A549 (cell line): ENCODE data around the gene AK3. TPM values are rescaled to one million over a fixed set of nuclear protein-coding genes. Genes with fewer than 3 reads are reported as not detected.

ENCODE experiments used
- ATAC-seq, 2 experiments: fragments of 200-7000 bp in 1 of 2; fragments of >200 bp in 1 of 2; cut with Nextera tagmentation in 1 of 2; cut with Tn5 transposase in 1 of 2; 3 replicates each; pipeline versions ENCODE4 v1.8.0 to v1.9.1; 2018 to 2020; ENCODE audit warnings: mild to moderate bottlenecking in 1 of 2, moderate library complexity in 1 of 2
- CTCF ChIA-PET: fragments of 300-600 bp; sonication (Branson Sonifier 250); formaldehyde crosslinking; extraction: SDS; loops from one replicate; lab custom pipeline; 2021; ENCODE audit warnings: antibody characterized with exemption, inconsistent platforms; lab: Yijun Ruan, JAX
- POLR2A ChIA-PET: fragments of 350-600 bp; formaldehyde crosslinking; extraction: SDS; loops from one replicate; lab custom pipeline; 2021; ENCODE audit warnings: antibody characterized with exemption, inconsistent platforms; lab: Yijun Ruan, JAX
- DNase-seq, 2 experiments: peaks; one replicate each; pipeline versions ENCODE4 v3.0.0 to v3.0.0-alpha.2; 2011 to 2016; ENCODE audit warnings: low read depth in 1 of 2, low spot score in 1 of 2
- FAIRE-seq: peaks from 2 replicates; lab custom pipeline; 2011; peaks lifted over from hg19 to GRCh38; lab: Jason Lieb, UNC
- H3K27ac ChIP-seq, 2 experiments: fragments of >200 bp; sonication (Bioruptor Twin); formaldehyde crosslinking; 3 replicates each; pipeline ENCODE4 v1.5.1; 2016 to 2017
- H3K4me1 ChIP-seq: fragments of >200 bp; sonication (Bioruptor Twin); formaldehyde crosslinking; 3 replicates; pipeline ENCODE4 v1.6.1; 2016
- H3K4me2 ChIP-seq: fragments of >200 bp; sonication (Bioruptor Twin); formaldehyde crosslinking; 3 replicates; pipeline ENCODE4 v1.6.1; 2016
- H3K4me3 ChIP-seq: fragments of >200 bp; sonication (Bioruptor Twin); formaldehyde crosslinking; 3 replicates; pipeline ENCODE4 v1.5.1; 2016
- H3K9me3 ChIP-seq: fragments of >200 bp; sonication (Bioruptor Twin); formaldehyde crosslinking; 3 replicates; pipeline ENCODE4 v1.6.1; 2016
- CBX8 ChIP-seq: fragments of 200-600 bp; sonication (generic); IDR thresholded peaks from 2 replicates; pipeline ENCODE4 v1.6.1; 2016
- CEBPB ChIP-seq, 2 experiments: fragments of >200 bp in 1 of 2; sonication (Bioruptor Twin) in 1 of 2; formaldehyde crosslinking in 1 of 2; IDR thresholded peaks; 2 replicates each; pipeline ENCODE4 v1.6.1; 2012 to 2016
- EHF ChIP-seq: fragments of 250-450 bp; sonication (Bioruptor Pico); IDR thresholded peaks from 2 replicates; pipeline ENCODE4 v1.5.0; 2020; ENCODE audit warnings: mild to moderate bottlenecking
- FOSB ChIP-seq: fragments of 250-450 bp; sonication (Bioruptor Pico); IDR thresholded peaks from 2 replicates; pipeline ENCODE4 v1.5.0; 2020; ENCODE audit warnings: mild to moderate bottlenecking, moderate library complexity
- FOSL2 ChIP-seq, 2 experiments: fragments of 450-650 bp in 1 of 2; fragments of >200 bp in 1 of 2; sonication (Bioruptor Twin) in 1 of 2; formaldehyde crosslinking; IDR thresholded peaks; 2 replicates each; pipeline versions ENCODE4 v1.5.0 to v1.6.1; 2016 to 2020; ENCODE audit warnings: mild to moderate bottlenecking in 1 of 2, moderate library complexity in 1 of 2
- JUNB ChIP-seq: fragments of >200 bp; sonication (Bioruptor Twin); formaldehyde crosslinking; IDR thresholded peaks from 2 replicates; pipeline ENCODE4 v1.6.1; 2016
- MYC ChIP-seq: IDR thresholded peaks from 2 replicates; pipeline ENCODE4 v1.6.1; 2012; ENCODE audit warnings: mild to moderate bottlenecking, inconsistent platforms, low read length, improper control_type of control experiment, borderline replicate concordance
- RAD21 ChIP-seq, 2 experiments: fragments of >200 bp in 1 of 2; sonication (Bioruptor Twin) in 1 of 2; formaldehyde crosslinking in 1 of 2; IDR thresholded peaks in 1 of 2; conservative IDR thresholded peaks in 1 of 2; 2 replicates in 1 of 2; 3 replicates in 1 of 2; pipeline ENCODE4 v1.6.1; 2012 to 2018; ENCODE audit warnings: inconsistent platforms in 1 of 2
- RARB ChIP-seq: fragments of 250-450 bp; sonication (Bioruptor Pico); IDR thresholded peaks from 2 replicates; pipeline ENCODE4 v1.8.0; 2021; ENCODE audit warnings: mild to moderate bottlenecking, moderate library complexity
- RFX5 ChIP-seq: fragments of 450-650 bp; IDR thresholded peaks from 2 replicates; pipeline ENCODE4 v1.7.1; 2014; ENCODE audit warnings: antibody characterized with exemption, mild to moderate bottlenecking, moderate library complexity
- SMC3 ChIP-seq: fragments of >200 bp; sonication (Bioruptor Twin); formaldehyde crosslinking; IDR thresholded peaks from 3 replicates; pipeline ENCODE4 v1.6.1; 2018; ENCODE audit warnings: inconsistent platforms
- SREBF2 ChIP-seq: fragments of 450-650 bp; IDR thresholded peaks from 2 replicates; pipeline ENCODE4 v1.6.1; 2014; ENCODE audit warnings: mild to moderate bottlenecking, moderate library complexity
- TFCP2L1 ChIP-seq: fragments of 250-450 bp; sonication (Bioruptor Pico); IDR thresholded peaks from 2 replicates; pipeline ENCODE4 v1.5.0; 2021; ENCODE audit warnings: mild to moderate bottlenecking
- ZC3H11A ChIP-seq: fragments of 450-650 bp; IDR thresholded peaks from 2 replicates; pipeline ENCODE4 v1.6.1; 2014; ENCODE audit warnings: antibody characterized with exemption, mild to moderate bottlenecking
- WGBS: methylation state at CpG from one replicate; pipeline ENCODE4 v1.1.6; 2017; ENCODE audit errors: missing lambda C conversion rate; 5-methylcytosine and 5-hydroxymethylcytosine counted together
- polyA plus RNA-seq, 4 experiments: library from polyadenylated mRNA; depleted of rRNA in 3 of 4; stranded (reverse); fragments of >200 nt; fragmentation: RNase III in 1 of 4; extraction: RNeasy Plus Mini Kit Qiagen cat#74134 plus additional on column Dnase treatment in 1 of 4; gene quantifications; 2 replicates in 3 of 4; 3 replicates in 1 of 4; pipeline ENCODE4 v1.2.3, GENCODE V29; 2011 to 2017
- TF ChIP-seq, protein P1 (sequence below): IDR thresholded peaks from 2 replicates; pipeline ENCODE4 v1.6.1; 2012
- TF ChIP-seq, protein P2 (sequence below): fragments of >200 bp; sonication (Bioruptor Twin); formaldehyde crosslinking; IDR thresholded peaks from 3 replicates; pipeline ENCODE4 v1.6.1; 2016

AK3 gene
- polyA plus RNA-seq, 2 of the 4 experiments (the other 2 are of a cell fraction), result 51.0 to 83.0 TPM

DNA sequence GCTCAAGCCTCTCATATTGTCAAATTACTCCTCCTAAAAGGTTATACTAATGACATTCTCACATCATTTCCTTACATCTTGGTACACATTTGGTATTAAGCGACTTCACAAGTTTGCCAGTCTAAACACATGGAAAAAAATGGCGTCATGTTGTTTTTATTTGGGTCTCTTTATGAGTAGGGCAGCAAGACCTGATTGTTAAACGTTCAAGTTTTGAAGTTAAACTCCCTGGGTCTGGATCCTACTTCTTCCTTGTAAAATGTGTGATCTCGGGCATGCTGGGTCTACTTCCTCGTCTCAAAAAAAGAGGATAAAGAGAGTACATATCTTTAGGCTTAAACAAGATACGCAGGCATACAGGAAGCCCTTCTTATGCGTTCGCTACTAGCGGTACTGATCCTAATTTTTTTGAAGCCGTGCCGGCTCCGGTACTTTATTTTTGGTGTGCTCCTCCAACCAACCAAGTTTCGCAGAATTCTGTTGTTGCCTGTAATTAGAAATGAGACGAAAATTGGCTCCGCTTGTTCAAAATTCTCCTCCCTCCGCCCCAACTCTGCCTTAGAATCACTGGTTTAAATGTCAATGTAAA lies 62.2 kb downstream of the AK3 start:
- Histone ChIP-seq H3K4me1 (peaks cover 31% of the 10 kb centered on the region), H3K4me2 (peak overlapping the region; percentile 96), H3K27ac (peak overlapping the region; percentile 85 to 93), H3K4me3 (peak overlapping the region; percentile 59), H3K9me3 (no peaks in the 10 kb centered on the region)
- no peak for FAIRE-seq
- peak; percentile 25 to 36; a peak in 4 of 6 replicates for ATAC-seq
- CTCF ChIA-PET, result interaction anchor here (0.7 to 4.6 kb wide), 4 partner anchors 13 to 17 kb away, joined by 3 to 37 read pairs (median 4); partner anchors contain the start of genes PLPP6 and SPATA6L
- WGBS, result under 1% methylated on average over 16 of the region's 16 CpGs
- peak in 1 of 2 experiments; percentile 44 for DNase-seq
- POLR2A ChIA-PET, result interaction anchor here (1.0 to 1.5 kb wide), 8 partner anchors 9 to 62 kb away, joined by 3 to 37 read pairs (median 6); partner anchors contain the start of genes AK3, PLPP6 and SPATA6L
- TF ChIP-seq FOSB (peak; percentile 41; the same call in 1 of the 2 replicates), FOSL2 (IDR thresholded peaks at IDR 0.05) (no peak), FOSL2 (CRISPR knock-in tag; IDR thresholded peaks at IDR 0.05) (no peak), SMC3 (no peak), ZC3H11A (no peak), MYC (no peak), EHF (no peak), TFCP2L1 (0 out of 2 replicates have a peak, but pooled peaks have one; percentile 53), SREBF2 (no peak)
- TF ChIP-seq, protein P1, sequence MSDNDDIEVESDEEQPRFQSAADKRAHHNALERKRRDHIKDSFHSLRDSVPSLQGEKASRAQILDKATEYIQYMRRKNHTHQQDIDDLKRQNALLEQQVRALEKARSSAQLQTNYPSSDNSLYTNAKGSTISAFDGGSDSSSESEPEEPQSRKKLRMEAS, result no peak

DNA sequence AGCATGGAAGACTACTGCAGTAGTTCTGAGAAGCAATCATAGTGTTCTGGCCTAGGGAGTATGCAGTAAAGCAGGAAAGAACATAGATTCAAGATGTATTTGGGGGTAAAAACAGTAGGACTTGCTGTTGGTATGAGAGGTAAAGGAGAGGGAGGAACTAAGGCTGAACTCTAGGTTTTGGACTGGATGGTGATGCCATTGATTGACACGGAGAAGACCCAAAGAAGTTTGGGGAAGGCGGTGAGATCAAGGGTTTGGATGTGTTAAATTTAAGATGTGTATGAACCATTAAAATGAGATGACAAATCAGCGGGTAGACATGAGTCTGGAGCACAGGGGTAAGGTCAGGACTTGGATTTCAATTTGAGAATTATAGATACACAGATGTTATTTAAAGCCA lies 63.6 kb downstream of the AK3 start:
- no peak for ATAC-seq
- peak overlapping the region; percentile 85 to 93 for H3K27ac ChIP-seq
- no peak for TF ChIP-seq RARB
- H3K4me3 ChIP-seq, result no peak overlapping the region
- FAIRE-seq, result no peak
- DNase-seq, result no peak
- 65% methylated on average over 2 of the region's 3 CpGs for WGBS
- POLR2A ChIA-PET, result interaction anchor here (0.6 to 1.5 kb wide), 6 partner anchors 7 to 63 kb away, joined by 3 to 31 read pairs (median 4); partner anchors contain the start of genes PLPP6 and SPATA6L
- CTCF ChIA-PET, result interaction anchor here (0.7 to 4.6 kb wide), 3 partner anchors 13 to 82 kb away, joined by 3 to 37 read pairs (median 3); partner anchors contain the start of genes PLPP6 and SPATA6L
- peak overlapping the region; percentile 96 for H3K4me2 ChIP-seq
- H3K4me1 ChIP-seq, result peaks cover 31% of the 10 kb centered on the region
- H3K9me3 ChIP-seq, result no peaks in the 10 kb centered on the region

GRCh38 chr9:4674783-4675182 lies 66.2 kb downstream of the AK3 start:
- peak; percentile 53; the same call in 1 of the 2 replicates for TF ChIP-seq JUNB
- peak in 1 of 2 experiments; percentile 52; a peak in 2 of 4 replicates for TF ChIP-seq CEBPB (IDR thresholded peaks at IDR 0.05)
- no peak for TF ChIP-seq FOSL2 (IDR thresholded peaks at IDR 0.05)
- peak; percentile 53 for TF ChIP-seq FOSL2 (CRISPR knock-in tag; IDR thresholded peaks at IDR 0.05)
- no peak for TF ChIP-seq ZC3H11A
- TF ChIP-seq, protein P1, result no peak
- TF ChIP-seq RAD21 (conservative IDR thresholded peaks at IDR 0.05 in 1 of 2, IDR thresholded peaks at IDR 0.05 in 1 of 2), result no peak
- no peak for TF ChIP-seq MYC
- TF ChIP-seq RFX5, result no peak
- H3K9me3 ChIP-seq, result no peaks in the 10 kb centered on the region
- peak overlapping the region; percentile 64 for H3K4me2 ChIP-seq
- peaks cover 18% of the 10 kb centered on the region for H3K4me1 ChIP-seq
- H3K27ac ChIP-seq, result peak overlapping the region; percentile 62 to 93
- ChIA-PET POLR2A (no interaction called here), CTCF (interaction anchor here (4.6 kb wide), 1 partner anchor 11 kb away, joined by 37 read pairs; the partner anchor contains the start of genes PLPP6 and SPATA6L)
- ATAC-seq (no peak), FAIRE-seq (no peak), DNase-seq (peak in 1 of 2 experiments; percentile 49)
- H3K4me3 ChIP-seq, result no peak overlapping the region

GRCh38 chr9:4671737-4672136 lies 69.3 kb downstream of the AK3 start:
- ATAC-seq (no peak), FAIRE-seq (no peak), DNase-seq (no peak)
- H3K27ac ChIP-seq, result no peak overlapping the region
- ChIA-PET CTCF (interaction anchor here (0.8 to 1.1 kb wide), 2 partner anchors 8 to 10 kb away, joined by 3 read pairs; partner anchors contain the start of gene PLPP6), POLR2A (no interaction called here)
- 96% methylated on average over 1 of the region's 1 CpG for WGBS
- no peaks in the 10 kb centered on the region for H3K9me3 ChIP-seq
- H3K4me1 ChIP-seq, result peaks cover 10% of the 10 kb centered on the region
- no peak overlapping the region for H3K4me3 ChIP-seq
- H3K4me2 ChIP-seq, result no peak overlapping the region
- TF ChIP-seq, protein P2, sequence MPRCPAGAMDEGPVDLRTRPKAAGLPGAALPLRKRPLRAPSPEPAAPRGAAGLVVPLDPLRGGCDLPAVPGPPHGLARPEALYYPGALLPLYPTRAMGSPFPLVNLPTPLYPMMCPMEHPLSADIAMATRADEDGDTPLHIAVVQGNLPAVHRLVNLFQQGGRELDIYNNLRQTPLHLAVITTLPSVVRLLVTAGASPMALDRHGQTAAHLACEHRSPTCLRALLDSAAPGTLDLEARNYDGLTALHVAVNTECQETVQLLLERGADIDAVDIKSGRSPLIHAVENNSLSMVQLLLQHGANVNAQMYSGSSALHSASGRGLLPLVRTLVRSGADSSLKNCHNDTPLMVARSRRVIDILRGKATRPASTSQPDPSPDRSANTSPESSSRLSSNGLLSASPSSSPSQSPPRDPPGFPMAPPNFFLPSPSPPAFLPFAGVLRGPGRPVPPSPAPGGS, result no peak
- TF ChIP-seq CBX8, result no peak
